HG02943 (cell line): Measurements from ENCODE around the gene CLCA4.

Experiments
- ATAC-seq: cut with Tn5 transposase; IDR thresholded peaks from one replicate; pipeline ENCODE4 v1.9.1; 2021; ENCODE audit warnings: mild to moderate bottlenecking, low read depth, moderate library complexity; ENCODE audit not compliant: unreplicated experiment

CLCA4 gene, protein sequence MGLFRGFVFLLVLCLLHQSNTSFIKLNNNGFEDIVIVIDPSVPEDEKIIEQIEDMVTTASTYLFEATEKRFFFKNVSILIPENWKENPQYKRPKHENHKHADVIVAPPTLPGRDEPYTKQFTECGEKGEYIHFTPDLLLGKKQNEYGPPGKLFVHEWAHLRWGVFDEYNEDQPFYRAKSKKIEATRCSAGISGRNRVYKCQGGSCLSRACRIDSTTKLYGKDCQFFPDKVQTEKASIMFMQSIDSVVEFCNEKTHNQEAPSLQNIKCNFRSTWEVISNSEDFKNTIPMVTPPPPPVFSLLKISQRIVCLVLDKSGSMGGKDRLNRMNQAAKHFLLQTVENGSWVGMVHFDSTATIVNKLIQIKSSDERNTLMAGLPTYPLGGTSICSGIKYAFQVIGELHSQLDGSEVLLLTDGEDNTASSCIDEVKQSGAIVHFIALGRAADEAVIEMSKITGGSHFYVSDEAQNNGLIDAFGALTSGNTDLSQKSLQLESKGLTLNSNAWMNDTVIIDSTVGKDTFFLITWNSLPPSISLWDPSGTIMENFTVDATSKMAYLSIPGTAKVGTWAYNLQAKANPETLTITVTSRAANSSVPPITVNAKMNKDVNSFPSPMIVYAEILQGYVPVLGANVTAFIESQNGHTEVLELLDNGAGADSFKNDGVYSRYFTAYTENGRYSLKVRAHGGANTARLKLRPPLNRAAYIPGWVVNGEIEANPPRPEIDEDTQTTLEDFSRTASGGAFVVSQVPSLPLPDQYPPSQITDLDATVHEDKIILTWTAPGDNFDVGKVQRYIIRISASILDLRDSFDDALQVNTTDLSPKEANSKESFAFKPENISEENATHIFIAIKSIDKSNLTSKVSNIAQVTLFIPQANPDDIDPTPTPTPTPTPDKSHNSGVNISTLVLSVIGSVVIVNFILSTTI

DNA sequence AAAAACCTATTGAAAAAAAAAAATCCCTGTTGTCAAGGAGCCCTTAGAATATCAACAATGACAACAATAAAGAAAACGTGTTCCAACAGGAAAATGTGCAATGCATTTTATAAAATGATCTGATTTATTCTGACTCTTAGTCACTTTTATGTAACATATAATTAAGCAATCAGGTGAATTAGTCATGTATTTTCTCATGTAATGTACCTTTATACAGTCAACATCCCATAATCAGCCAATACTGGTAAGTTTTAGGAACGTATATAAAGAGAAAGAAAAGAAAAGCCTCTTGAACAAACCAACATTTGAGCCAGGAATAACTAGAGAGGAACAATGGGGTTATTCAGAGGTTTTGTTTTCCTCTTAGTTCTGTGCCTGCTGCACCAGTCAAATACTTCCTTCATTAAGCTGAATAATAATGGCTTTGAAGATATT lies at the start of gene CLCA4:
Gene CLCA4 (plus strand): TSS at position 292 of the 435 bp plus-strand sequence. CDS start 42 bp downstream, at position 334.
- ATAC-seq = no peak

- ATAC-seq = no peak
Measured at GRCh38 chr1:86498281-86498680, 48.6 kb upstream of the CLCA4 start.

GRCh38 chr1:86499987-86500593 lies 46.8 kb upstream of the CLCA4 start:
- ATAC-seq = no peak

- no peak for ATAC-seq
Measured at GRCh38 chr1:86500714-86501113, 46.2 kb upstream of the CLCA4 start.

- ATAC-seq = peak; percentile 63
Measured at GRCh38 chr1:86502125-86502646, 44.7 kb upstream of the CLCA4 start.

DNA sequence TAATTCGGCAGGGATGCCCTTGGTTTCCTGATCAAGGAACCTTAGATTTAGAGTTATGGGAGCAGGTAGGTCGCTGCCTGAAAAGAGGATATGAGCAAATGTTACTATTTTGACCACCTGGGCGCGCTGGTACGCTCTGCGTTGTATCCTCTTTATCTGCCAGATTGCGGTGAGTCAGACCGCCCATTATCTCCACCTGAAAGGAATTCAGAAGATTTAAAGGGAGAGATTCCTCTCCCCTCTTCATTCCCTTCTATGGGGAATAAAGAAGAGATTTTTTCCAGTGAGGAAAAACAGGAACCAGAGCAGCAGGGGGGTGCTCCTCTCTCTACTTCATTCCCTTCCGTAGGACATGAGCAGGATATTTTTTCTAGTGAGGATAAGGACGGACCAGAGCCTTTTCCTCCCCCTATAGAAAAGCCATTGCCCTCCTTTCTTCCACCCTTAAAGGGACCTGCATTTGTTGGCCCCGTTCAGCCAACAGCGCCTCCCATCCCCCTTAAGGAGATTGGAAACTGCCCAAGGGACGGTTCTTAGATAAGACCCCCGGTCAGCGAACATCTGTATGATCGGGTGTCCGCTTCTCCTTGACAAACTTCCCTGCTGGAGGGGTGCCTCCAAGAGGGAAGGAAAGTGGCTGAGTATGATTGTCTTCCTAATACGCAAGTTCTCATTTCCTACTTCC lies 44.0 kb upstream of the CLCA4 start:
- ATAC-seq = no peak

GRCh38 chr1:86503406-86504136 lies 43.3 kb upstream of the CLCA4 start:
- no peak for ATAC-seq

DNA sequence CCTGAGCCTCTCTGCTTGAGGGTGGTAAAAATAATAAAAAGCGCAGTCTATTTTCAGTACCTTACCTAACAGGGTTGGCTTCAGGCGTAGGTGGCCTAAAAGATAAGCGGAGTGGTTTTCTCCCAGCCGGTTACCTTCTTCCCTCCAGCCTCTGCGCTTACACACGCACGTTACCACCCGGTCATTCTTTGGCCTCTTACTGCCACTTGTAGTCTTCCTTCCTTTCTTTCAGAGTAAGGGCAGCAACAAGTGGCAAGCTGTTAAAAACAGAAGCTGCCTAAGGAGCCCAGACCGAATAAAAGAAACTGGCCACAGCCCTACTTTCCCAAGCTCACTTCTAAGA lies 42.8 kb upstream of the CLCA4 start:
- ATAC-seq = no peak

GRCh38 chr1:86504895-86505563 lies 41.8 kb upstream of the CLCA4 start:
- ATAC-seq = no peak

DNA sequence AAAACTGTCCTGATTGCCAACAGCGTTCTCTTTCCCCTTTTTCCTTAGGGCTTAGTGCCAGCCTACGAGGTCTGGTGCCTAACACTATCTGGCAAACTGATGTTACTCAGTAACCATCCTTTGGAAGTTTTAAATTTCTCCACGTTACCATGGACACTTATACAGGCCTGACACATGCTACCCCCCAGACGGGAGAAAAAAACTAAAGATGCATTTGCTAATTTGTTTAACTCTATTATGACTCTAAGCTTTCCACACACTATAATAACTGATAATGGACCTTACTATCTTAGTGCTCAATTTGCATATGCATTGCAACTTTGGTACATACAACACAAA lies 41.3 kb upstream of the CLCA4 start:
- no peak for ATAC-seq

DNA sequence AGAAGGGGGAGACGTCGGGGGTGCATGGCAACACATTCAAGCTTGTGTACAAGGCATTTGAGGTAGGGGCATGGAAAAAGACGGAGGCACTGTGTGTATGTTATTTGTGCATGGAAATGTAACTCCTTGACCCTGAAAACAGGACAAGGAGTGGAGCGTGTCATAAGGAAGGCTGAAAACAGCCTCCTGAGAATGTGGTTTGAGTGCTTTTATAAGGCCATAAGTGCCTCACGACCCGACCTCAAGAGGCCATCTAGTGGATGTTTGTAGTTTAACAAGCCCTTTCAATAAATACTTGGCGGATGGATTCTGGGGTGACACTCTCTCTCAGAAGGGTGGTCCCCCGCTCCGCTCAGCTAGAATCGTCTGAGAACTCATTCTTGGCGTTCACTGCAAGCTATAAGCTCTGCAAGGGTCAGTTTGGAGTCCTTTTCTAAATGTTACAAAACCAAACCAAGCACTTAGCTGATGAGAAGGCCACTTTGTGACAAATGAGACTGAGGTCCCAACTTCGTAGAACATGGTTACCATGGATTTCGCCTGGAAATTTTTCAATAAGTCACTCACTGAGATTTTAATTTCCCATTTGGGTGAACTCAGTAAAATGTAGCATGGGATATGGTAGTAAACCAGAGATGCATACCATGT lies 38.8 kb upstream of the CLCA4 start:
- no peak for ATAC-seq

- no peak for ATAC-seq
Measured at GRCh38 chr1:86508583-86508969, 38.3 kb upstream of the CLCA4 start.

GRCh38 chr1:86515597-86515996 lies 31.3 kb upstream of the CLCA4 start:
- no peak for ATAC-seq

GRCh38 chr1:86516335-86516734 lies 30.5 kb upstream of the CLCA4 start:
- no peak for ATAC-seq

GRCh38 chr1:86517336-86517735 lies 29.5 kb upstream of the CLCA4 start:
- ATAC-seq = no peak

- no peak for ATAC-seq
Measured at GRCh38 chr1:86520789-86521521, 25.9 kb upstream of the CLCA4 start.

- no peak for ATAC-seq
Measured at GRCh38 chr1:86521522-86521891, 25.4 kb upstream of the CLCA4 start.

DNA sequence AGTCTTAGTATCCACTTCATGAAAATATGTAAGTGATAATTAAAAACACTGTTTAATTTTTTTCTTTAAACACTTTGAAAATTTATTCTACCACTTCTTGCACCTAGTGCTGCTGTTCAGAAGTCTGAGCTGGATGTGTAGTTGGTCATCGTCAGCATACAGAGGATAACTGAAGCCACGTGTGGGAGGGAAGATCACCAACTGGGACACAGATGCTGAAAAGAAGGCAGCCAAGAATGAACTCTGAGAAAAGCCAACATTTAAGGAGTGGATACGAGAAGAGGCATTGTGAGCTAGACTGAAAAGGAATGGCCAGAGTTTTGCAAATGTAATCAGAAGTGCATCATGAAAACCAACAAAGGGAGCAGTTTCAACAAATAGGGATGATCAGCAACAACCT lies 24.6 kb upstream of the CLCA4 start:
- ATAC-seq = no peak
